Measurements from ENCODE around the gene POLA2. TPM values are rescaled to one million over a fixed set of nuclear protein-coding genes. Genes with fewer than 3 reads are reported as not detected.

The POLA2 gene
- total RNA-seq, 1 experiment from 2014 or later: 37.7 TPM

GRCh38 chr11:65295001-65295400 is 33.2 kb downstream of the POLA2 start:
- Mint-ChIP-seq H3K36me3 (ENCODE audit: insufficient read depth in 1 of 3, low read depth in 3 of 3) (peaks cover 30 to 87% (median 76%) of the 10 kb centered on the region in 3 experiments; a peak in 6 of 7 replicates), H3K9me3 (no peaks in the 10 kb centered on the region), H3K27me3 (ENCODE audit: low read depth) (no peaks in the 10 kb centered on the region), H3K27ac (no peak overlapping the region), H3K4me3 (no peak overlapping the region), H3K4me1 (peaks cover 0 to 9% of the 10 kb centered on the region in 2 experiments; a peak in 1 of 4 replicates)
- H3K56ac ChIP-seq (ENCODE audit: insufficient read length, low read depth, low read length): no peak overlapping the region
- H3K4ac ChIP-seq (ENCODE audit: low read depth, low read length): no peak overlapping the region
- H2BK12ac ChIP-seq (ENCODE audit: insufficient read length, low read depth, low read length): no peak overlapping the region
- H3K18ac ChIP-seq (ENCODE audit: insufficient read length, low read depth, low read length): no peak overlapping the region
- DNase-seq: no peak
- TF ChIP-seq CTCF (conservative IDR thresholded peaks at IDR 0.05): no peak
- no peak overlapping the region for H4K5ac ChIP-seq (ENCODE audit: insufficient read length, low read depth, low read length)
- no peaks in the 10 kb centered on the region for H3K9me3 ChIP-seq (ENCODE audit: control insufficient read depth, low read depth, low read length)
- no peaks in the 10 kb centered on the region for H3K79me1 ChIP-seq (ENCODE audit: insufficient read depth, low read depth, low read length, poor library complexity, severe bottlenecking)
- H4K91ac ChIP-seq (ENCODE audit: insufficient read length, low read depth, low read length): no peak overlapping the region
- H3K23me2 ChIP-seq (ENCODE audit: insufficient read length, low read depth, low read length, poor library complexity, severe bottlenecking): no peaks in the 10 kb centered on the region
- H3T11ph ChIP-seq (ENCODE audit: low read length): no peak overlapping the region
- no peaks in the 10 kb centered on the region for H3K79me2 ChIP-seq (ENCODE audit: insufficient read depth, low read length)
- H3K4me2 ChIP-seq (ENCODE audit: insufficient read depth, insufficient read length, low read length): no peak overlapping the region
- H3K9ac ChIP-seq (ENCODE audit: extremely low read depth, insufficient read length, low read length): no peak overlapping the region
- no peak overlapping the region for H4K8ac ChIP-seq (replicated peaks; ENCODE audit: insufficient read length, low read depth, low read length)
- H2BK5ac ChIP-seq (ENCODE audit: insufficient read length, low read length): no peak overlapping the region
- no CpG with 5 or more reads among the region's 11 CpGs for WGBS (ENCODE audit: extremely low coverage, insufficient read length, low lambda C conversion rate)
- H2BK15ac ChIP-seq (ENCODE audit: low read depth, low read length): no peak overlapping the region
- no peaks in the 10 kb centered on the region; the same call in 1 of the 2 replicates for H3K4me1 ChIP-seq (ENCODE audit: insufficient read depth, low read length)
- no peak overlapping the region for H2BK20ac ChIP-seq (ENCODE audit: low read depth, low read length, poor library complexity, severe bottlenecking)
- H4K20me1 ChIP-seq (ENCODE audit: control insufficient read depth, insufficient read depth, insufficient read length): no peaks in the 10 kb centered on the region
- H3K27ac ChIP-seq (ENCODE audit: insufficient read length, low read depth, low read length): no peak overlapping the region
- H3K14ac ChIP-seq (ENCODE audit: insufficient read depth, low read length): no peak overlapping the region; the same call in 1 of the 2 replicates
- H3K27me3 ChIP-seq (ENCODE audit: insufficient read depth, low read length): no peaks in the 10 kb centered on the region
- H2AK5ac ChIP-seq (ENCODE audit: insufficient read length, low read length): no peak overlapping the region
- no peak overlapping the region for H2BK120ac ChIP-seq (ENCODE audit: low read depth, low read length, poor library complexity, severe bottlenecking)
- no peak overlapping the region for H2AFZ ChIP-seq (ENCODE audit: low read length)
- no peak overlapping the region for H3K23ac ChIP-seq (ENCODE audit: insufficient read length, low read depth, low read length)

All from H9 (cell line).